Left renal pelvis (tissue), 4 donors: ENCODE measurements around the gene ABI2. TPM values are rescaled to one million over a fixed set of nuclear protein-coding genes. Genes with fewer than 3 reads are reported as not detected.
"Not testable (repeated sequence)": the region's sequence is repeated elsewhere in the genome, so short reads cannot be mapped to it uniquely, and the experiment has no call there.

ENCODE experiments used
- DNase-seq, 4 donors: peaks; one replicate each; pipeline ENCODE4 v3.0.0-alpha.2; 2013; ENCODE audit warnings: low read depth in 4 of 4, low spot score in 3 of 4
- polyA plus RNA-seq, 4 donors: library from polyadenylated mRNA; unstranded; fragments of 120-200 nt; gene quantifications; one replicate each; pipeline ENCODE4 v1.2.1, GENCODE V29; 2013; ENCODE audit not compliant: insufficient read length in 4 of 4

Gene ABI2
- polyA plus RNA-seq, 4 donors: 82.0 to 100 (median 88.5) TPM

DNA sequence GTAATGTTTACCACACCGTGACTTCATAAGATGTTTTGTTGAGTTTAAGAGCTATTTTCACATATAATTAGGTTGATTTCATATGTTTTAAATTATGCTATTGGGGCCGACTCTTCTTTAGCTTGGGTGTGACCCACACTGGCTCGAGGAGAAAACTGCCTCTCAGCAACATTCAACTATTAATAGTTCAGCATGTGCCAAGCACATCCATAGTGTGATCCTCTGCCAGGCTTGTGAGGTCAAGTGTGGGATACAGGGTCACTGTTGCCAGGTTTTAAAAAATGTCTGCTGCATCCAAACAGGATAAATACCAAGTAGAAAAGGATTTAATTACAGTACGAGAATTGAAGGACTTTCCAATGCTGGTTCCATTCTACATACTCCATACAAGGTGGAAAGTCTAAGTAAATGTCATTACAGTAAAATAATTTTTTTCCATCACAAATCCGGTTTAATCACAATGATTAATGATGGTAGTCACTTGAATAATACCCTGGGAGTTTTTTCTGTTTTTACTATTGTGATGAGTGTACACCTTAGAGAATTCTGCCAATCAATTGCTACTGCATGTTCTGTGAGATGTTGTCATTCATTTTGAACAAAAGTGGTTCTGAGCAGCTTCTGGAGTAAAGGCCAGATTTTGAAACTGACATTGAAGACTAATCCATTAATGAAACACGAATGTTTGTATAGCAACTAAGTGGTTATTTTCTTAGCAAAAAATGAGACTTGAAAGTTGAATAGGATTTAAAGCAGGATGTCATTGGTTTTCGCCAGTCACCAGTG is 84.5 kb downstream of the ABI2 start:
- DNase-seq: no peak

DNA sequence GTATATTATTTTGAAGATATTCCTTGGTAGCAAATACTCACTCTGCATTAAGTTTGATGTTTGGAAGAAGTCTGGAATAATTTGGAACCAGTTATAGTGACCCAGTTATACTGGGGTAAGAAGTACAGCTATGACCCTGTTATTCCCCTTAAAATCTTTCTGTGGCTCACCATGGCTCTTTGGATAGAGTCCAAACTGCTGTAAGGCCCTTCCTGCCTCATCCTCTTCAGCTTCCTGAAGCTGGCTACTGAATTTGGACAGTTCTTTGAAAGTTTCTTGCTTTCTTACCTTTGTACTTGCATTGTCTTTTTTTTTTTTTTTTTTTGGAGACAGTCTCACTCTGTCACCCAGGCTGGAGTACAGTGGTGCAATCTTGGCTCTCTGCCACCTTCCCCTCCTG is 85.6 kb downstream of the ABI2 start:
- DNase-seq: no peak

DNA sequence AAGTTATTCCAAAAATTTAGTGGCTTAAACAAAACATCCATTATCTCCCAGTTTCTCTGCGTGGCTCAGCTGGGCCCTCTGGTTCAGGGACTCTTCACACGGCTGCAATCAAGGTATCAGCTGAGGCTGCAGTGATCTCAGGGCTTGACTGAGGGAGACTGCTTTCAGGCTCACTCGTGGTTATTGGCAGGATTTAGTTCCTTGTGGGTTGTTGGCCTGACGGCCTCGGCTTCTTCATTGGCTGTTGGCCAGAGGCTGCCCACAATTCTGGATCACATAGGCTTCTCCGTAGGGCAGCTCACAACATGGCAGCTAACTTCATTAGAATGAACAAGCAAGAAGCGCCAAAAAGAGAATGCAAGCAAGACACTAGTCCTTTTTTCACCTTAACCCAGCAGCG is 90.1 kb downstream of the ABI2 start:
- no peak for DNase-seq

DNA sequence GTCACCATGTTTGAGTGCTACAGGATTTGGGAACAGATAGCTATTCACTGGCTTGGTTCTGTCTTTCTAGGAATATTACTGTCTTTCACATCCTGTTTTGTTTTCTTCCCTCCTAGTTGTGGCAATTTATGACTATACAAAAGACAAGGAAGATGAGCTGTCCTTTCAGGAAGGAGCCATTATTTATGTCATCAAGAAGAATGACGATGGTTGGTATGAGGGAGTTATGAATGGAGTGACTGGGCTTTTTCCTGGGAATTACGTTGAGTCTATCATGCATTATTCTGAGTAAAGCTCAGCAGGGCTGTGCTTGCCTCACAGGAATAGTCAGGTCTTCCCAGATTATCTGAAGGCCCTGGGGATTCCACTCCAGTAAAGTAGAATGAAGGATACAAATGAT is 98.9 kb downstream of the ABI2 start:
- no peak for DNase-seq

DNA sequence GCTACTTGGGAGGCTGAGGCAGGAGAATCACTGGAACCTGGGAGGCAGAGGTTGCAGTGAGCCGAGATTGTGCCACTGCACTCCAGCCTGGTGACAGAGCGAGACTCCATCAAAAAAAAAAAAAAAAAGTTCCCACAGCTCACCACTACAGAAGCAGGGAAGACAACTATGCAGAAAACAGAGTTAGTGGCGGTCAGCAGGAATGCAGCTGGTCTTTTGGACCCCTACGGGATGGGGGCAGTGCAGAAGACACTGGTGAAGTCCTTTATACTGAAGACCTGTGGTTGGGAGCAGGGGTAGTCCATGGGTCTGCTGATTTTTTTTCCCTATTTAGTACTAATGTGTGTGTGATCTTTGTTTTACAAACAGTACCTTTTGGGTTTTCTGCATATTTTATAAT is 101.4 kb downstream of the ABI2 start:
- DNase-seq: not testable (repeated sequence)

DNA sequence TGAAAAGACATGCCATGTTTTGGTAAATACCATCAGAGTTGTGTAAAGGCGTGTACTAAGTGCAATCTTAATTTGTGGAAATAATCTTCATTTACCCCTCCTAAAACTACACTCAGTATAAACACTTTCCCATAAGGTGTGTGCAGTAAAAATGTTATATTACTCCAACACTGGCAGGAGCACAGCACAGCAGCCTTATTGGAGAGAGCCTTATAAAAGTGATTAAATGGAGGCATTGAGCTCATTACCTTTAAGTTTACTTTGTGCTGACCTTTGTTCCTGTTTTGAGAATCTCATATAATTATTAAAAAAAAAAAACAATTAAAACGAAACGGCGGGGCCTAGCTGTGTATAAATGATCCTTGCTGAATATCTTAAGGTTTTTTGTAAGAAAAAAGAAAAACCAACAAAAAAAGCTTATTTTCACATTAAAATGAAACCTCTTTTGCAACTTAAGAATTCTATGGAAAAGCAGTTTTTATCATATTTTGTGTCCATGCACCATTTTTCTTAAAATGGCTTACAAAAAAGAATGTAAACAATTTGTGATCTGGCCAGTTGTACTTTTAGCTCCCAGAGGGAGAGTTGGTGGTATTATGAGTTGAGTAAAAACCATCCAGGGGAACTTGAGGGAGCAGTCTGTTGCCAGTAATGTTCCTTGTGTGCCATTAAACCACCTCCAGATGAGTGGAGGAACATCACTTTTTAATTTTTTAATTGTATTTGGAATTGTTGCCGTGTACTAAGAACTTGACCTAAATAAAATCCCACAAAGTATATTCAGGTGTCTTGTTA is 103.4 kb downstream of the ABI2 start:
- no peak for DNase-seq

DNA sequence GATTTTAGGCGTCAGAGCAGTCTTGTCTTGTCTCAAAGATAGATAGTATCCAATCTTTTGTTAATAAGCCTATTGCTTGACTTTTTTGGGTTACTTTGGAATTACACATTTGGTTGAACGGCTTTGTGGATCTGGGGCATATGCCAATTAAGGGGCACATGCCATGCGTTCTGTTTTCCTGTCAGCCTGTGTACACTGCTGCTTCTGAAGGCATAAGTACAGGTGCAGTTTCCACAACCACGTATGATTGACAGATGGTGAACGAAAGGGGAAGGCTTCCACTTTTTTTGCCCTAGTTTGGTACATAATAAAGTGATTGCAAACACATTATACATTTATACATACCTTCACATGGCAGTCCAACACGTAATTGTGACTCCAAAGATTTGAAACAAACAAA is 104.6 kb downstream of the ABI2 start:
- DNase-seq: no peak

DNA sequence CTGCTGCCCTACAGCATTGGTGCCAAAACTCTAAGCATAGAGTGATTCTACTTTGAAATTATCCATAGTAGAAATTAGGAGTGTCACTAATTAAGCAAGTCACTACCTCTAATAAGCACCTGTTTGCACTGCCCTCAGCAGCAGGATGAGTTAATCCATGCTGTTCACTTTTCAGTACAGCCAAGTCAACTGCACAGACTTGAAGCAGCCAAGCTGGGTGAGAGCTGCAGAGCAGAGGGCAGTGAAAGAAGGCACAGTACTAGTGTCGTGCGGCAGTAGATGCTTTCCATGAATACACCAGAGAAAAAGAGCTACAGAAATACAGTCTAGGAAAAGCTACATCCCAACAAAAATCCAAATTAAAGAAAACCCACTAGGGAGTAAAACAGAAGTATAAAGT is 108.3 kb downstream of the ABI2 start:
- DNase-seq: no peak

DNA sequence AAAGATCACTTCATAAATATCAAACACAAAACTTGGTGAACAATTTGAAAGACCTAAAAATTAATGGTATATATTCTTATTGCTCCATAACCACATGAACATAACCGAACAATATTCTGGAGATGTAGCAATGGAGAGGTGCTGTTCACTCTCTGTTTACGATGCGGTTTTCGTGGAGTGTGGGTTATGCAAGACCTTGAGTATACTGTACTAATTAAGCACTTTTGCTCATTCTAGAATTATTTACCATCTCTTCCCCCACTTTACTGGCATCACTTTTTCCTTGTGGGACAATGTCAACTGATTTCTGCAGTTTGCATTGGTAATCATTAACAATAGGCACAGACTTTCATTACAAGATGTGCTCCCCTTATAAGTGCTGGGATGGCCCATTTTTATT is 109.3 kb downstream of the ABI2 start:
- no peak for DNase-seq

DNA sequence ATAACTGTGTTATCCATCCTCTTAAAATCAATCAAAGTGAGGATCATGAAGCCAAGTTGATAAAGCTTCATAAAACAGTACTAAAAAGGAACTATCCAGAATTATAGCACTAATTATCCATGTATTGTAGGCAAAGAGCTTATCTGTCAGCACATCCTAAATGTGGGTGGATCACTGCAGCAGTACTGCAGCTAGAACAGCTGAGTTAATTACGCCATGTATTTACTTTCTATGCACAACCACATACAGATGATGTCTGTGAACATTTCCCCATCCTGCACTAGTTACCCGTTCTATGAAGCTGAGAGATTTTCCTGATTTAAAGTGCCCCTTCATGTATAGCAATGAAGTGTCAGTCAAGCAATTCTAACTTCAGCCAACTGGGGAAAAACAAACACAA is 110.3 kb downstream of the ABI2 start:
- no peak for DNase-seq

DNA sequence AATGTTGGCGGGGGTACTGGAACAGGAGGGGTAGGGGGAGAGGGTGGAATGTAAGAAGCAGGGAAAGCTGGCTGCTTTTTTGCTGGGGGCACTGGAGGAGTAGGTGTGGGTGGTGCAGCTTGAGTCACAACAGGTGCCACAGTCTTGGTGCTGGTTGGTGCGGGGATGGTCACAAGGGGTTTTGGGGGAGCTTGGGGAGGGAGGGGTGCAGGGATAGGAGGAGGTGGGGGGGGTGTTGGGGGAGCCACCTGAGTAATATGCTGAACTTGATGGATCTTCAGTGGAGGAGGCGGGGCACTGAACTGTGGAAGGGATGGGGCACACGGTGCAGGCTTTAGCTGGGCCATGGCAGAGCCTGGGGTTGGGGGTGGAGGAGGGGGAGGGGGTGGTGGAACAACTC is 112.5 kb downstream of the ABI2 start:
- DNase-seq: no peak

DNA sequence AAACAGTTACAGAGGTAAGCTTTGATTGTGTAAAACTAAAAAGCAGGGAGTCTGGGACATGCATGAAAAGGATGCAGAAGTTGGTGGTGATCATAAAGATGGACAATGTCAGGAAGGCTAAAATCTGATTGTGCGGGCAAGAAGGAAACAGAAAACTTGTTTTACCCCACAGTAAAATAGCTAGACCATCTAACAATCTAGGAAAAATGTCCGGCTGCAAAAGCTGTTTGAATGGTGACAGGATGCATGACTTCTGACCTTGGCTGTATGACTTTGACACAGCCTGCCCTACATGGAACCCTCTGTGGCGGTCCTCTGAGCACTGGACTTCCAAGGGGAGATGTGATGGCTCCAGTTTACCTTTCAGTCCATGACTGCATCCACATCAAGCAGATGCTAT is 113.3 kb downstream of the ABI2 start:
- DNase-seq: no peak

DNA sequence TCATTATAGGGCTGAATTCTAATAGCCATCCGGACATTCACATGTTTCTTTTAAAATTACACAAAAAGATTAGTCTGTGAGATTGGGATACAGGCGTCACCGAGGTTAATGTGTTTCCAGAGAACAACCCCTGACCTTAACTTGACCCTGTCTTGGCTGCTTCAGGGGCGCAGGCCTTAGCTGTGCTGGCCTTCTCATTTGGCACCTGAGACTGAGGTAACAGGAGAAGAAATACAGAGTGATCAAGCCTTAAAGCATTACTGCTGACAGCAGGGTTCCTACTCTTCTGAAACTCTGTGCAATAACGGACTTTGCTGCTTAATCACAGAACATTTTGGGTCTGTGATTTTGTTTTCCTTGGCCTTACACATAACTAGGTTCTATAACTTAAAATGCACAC is 114.3 kb downstream of the ABI2 start:
- no peak for DNase-seq

DNA sequence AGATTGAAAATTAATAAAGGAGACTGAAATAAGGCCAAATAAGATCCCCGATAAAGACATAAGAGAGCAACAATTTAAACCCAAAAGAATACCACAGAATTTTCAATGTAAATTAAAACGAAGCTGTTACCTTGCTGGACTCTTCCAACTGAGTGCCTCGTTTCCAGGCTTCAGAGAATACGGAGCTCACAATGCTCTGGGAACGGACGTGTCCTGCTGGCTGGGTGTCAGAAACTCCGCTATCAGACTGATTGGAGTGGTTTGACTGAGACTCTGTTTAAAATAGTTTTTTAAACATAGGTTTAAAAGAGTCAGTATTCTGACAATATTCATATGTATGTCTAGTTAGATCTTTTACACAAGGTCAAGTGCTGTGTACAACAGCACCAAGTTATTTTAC is 116.5 kb downstream of the ABI2 start:
- DNase-seq: no peak

DNA sequence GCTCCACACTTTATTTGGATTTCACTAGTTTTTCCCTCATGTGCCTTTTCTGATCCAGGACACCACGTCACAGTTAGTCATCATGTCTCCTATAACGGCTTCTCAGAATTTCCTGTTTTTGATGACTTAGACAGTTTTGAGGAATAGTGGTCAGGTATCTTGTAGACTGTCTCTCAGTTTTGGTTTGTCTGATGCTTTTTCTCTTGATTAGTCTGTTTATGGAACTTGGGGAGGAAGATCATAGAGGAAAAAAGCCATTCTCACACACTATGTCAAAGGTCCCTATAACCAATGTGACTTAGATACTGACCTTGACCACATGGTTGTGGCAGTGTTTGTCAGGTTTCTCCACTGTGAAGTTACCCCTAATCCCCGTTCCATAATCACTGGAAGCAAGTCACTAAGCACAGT is 117.9 kb downstream of the ABI2 start:
- no peak for DNase-seq

DNA sequence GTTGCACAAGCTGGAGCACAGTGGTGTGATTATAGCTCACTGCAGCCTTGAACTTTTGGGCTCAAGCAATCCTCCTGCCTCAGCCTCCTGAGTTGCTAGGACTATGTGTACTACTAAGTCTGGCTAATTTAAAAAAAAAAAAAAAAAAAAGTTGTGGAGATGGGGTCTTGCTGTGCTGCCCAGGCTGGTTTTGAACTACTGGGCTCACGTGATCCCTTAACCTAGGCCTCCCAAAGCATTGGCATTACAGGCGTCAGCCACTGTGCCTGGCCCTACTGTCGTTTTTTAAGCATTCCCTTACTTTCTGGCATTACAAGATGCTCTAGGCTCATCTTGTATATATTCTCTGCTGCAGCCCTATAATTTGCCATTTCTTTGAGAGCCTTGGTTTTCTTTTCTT is 118.6 kb downstream of the ABI2 start:
- no peak for DNase-seq

DNA sequence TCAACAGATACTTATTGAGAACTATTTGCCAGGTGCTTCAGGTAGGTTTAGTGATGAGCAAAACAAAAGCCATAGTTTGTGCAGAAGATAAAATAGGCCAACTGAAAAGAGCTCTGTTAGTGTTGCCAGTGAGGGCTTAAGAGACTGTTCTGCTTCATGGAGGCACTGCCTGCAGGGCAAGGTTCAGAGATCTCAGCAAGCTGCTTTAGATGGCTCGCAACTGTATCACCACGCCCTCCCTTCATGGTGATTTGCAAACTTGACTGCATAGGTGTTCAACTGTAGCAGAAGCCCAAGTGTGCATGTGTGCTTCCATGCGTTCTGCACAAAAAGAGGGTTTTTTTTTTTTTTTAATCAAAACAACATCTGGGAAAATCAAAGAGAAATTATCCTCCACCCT is 122.4 kb downstream of the ABI2 start:
- no peak for DNase-seq

DNA sequence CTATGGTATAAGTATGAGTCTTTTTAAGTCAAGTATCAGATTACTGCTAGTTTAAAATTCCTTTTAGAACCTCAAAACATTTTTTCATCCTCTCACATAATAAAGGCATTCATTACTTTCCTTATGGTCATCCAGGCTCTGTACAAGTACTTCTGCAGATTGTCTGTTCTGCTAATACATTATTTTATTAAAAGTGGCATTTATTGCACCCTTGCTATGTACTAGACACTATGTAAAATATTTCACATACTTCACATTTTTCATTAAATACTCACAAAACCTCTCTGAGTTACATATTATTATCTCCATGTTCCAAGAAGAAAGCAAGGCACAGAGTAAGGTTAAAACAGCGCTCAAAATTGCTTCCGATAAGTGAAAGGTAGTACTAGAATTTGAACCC is 122.8 kb downstream of the ABI2 start:
- no peak for DNase-seq

DNA sequence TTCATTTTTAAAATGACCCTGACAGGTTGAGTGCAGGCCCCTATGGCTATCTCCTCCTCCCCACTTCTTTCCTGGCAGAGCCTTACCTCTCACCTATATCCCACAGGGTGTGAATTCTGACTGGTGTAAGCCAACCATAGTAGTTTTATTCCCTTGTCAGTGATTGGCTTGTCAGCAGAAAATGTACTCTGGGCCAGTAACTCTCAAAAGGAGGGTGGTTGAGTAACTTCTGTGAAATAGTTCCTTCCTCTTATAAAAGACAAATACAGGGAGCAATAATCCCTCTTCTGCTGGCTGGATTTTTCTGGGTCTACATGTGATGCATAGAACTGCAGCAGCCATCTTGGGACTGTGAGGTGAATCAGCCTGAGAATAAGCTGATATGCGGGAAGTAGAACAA is 123.5 kb downstream of the ABI2 start:
- no peak for DNase-seq

DNA sequence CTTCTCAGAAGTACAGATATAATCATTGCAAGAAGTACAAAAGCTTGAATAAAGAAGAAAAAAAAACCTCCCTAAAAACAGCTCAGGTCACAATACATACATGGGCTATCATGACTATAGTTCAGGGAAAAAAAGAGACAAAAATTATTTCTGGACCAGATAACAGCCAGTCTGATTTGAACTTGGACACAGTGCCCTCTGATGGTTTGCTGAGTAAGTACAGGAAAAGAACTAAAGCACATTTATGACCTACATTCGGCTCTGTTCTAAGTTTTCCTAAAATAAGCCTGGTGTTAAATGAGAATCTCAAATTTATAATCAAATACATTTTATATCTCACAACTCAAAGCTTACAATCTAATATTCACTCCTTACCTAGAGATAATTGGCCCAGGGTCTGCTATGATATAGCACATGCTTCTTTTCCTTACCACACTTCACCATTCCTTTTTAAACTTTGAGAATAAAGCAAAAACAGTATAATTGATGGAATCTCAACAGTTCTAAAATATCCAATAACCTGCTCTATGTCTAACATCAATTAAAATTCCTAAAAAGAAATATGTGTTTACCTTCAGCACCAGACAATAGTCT is 125.8 kb downstream of the ABI2 start:
- peak in 3 of 4 donors; percentile 18 to 24 (median 24) for DNase-seq

DNA sequence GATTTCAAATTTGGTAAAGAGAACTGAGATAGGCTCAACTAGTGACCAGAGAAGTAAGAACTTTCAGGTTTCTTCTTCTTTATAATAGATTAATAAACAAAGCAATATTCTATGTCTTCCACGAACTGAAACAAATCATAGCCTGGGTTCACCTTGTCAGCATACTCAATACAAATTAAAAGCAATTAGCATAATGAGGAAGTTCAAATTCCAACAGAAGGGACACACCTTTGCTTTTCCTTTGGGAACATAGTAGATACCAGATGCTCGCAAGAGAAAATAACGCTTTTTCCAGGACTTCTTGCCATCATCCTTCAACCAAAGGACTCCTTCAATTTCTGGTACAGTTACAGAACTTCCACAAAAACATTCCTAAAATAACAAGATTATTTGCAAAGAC is 127.0 kb downstream of the ABI2 start:
- no peak for DNase-seq

DNA sequence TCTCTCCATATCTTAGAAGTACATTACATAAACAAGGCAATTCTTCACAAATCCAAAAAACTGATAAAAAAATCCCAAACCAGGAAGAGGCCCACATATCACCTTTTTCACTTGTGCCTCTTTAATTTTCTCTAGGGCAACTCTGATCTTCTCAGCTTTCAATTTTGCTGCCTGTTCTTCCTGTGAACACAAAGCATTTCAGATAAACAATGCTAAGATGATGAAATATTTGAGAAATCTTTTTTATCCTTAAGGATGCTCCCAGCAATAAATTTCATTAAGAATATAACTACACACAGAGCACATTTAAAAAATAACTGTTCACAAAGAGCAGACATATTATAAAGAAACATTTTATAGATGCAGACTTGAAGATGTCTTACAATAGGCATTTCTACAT is 133.6 kb downstream of the ABI2 start:
- DNase-seq: no peak
